MCF 10A (cell line): ENCODE results near the gene SF1. TPM values are rescaled to one million over a fixed set of nuclear protein-coding genes. Genes with fewer than 3 reads are reported as not detected.

Experiments used
- BruUV-seq: library from RNA; stranded (reverse); fragments of 400-500 nt; replicated peaks from 2 replicates; lab custom pipeline; 2021; lab: Mats Ljungman, UMichigan
- CTCF ChIA-PET: fragments of 300-600 bp; sonication (Branson Sonifier 250); formaldehyde crosslinking; extraction: SDS; loops from one replicate; lab custom pipeline; 2021; ENCODE audit warnings: antibody characterized with exemption, inconsistent platforms; lab: Yijun Ruan, JAX
- POLR2A ChIA-PET: fragments of 300-600, 350-650 bp; sonication (Branson Sonifier 250); formaldehyde crosslinking; extraction: SDS; loops from one replicate; lab custom pipeline; 2020; ENCODE audit warnings: antibody characterized with exemption, inconsistent platforms; lab: Yijun Ruan, JAX
- DNase-seq: peaks from one replicate; pipeline ENCODE4 v3.0.0-alpha.2; 2018; ENCODE audit not compliant: unreplicated experiment
- H3K27ac Mint-ChIP-seq: one replicate; pipeline ENCODE4 v1.8.0; 2022; ENCODE audit warnings: mild to moderate bottlenecking, low read depth, mixed read lengths; ENCODE audit not compliant: unreplicated experiment
- H3K27me3 Mint-ChIP-seq: one replicate; pipeline ENCODE4 v1.8.0; 2022; ENCODE audit warnings: mixed read lengths; ENCODE audit not compliant: insufficient read depth, unreplicated experiment
- H3K36me3 Mint-ChIP-seq: one replicate; pipeline ENCODE4 v1.8.0; 2022; ENCODE audit warnings: mild to moderate bottlenecking, moderate library complexity, mixed read lengths; ENCODE audit not compliant: insufficient read depth, unreplicated experiment
- H3K4me1 Mint-ChIP-seq: one replicate; pipeline ENCODE4 v1.8.0; 2022; ENCODE audit warnings: mixed read lengths; ENCODE audit not compliant: insufficient read depth, unreplicated experiment
- H3K4me3 Mint-ChIP-seq: one replicate; pipeline ENCODE4 v1.8.0; 2022; ENCODE audit warnings: mild to moderate bottlenecking, moderate library complexity, mixed read lengths; ENCODE audit not compliant: unreplicated experiment
- H3K9me3 Mint-ChIP-seq: one replicate; pipeline ENCODE4 v1.8.0; 2022; ENCODE audit warnings: mixed read lengths; ENCODE audit not compliant: unreplicated experiment
- intact Hi-C: fragments of 100-400 bp; cut with micrococcal nuclease; formaldehyde crosslinking; loops from 2 replicates; pipeline ENCODE4 v1.14.1; 2022
- total RNA-seq: library from RNA; stranded (reverse); gene quantifications from 2 replicates; pipeline ENCODE4 v1.2.3, GENCODE V29; 2022
- TF ChIP-seq, protein P1 (sequence below): fragments of 200-600 bp; IDR thresholded peaks from one replicate; pipeline ENCODE4 v1.8.0; 2022; ENCODE audit warnings: antibody characterized with exemption, mild to moderate bottlenecking; ENCODE audit not compliant: unreplicated experiment

SF1 gene
- total RNA-seq, 1 experiment from 2014 or later, result 503 TPM

DNA sequence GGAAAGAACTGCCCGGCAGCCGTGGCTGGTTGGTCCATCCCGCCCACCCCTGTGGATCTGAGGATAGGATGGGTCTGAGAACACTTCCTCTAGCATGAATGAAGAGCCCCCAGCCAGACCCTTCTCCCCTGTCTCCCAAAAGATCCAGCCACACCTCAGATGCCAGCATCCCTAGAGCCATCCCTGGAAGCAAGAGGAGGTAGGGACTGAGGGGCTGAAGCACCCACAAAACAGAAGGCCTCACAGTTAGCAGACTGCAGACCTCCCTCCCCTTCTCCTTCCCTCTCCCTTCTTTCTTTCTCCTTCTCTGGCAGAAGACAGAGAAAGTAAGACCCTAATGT, 57.0 kb downstream of the SF1 start:
- no peak for DNase-seq
- no peak overlapping the region for H3K27ac Mint-ChIP-seq
- POLR2A ChIA-PET, result no interaction called here

DNA sequence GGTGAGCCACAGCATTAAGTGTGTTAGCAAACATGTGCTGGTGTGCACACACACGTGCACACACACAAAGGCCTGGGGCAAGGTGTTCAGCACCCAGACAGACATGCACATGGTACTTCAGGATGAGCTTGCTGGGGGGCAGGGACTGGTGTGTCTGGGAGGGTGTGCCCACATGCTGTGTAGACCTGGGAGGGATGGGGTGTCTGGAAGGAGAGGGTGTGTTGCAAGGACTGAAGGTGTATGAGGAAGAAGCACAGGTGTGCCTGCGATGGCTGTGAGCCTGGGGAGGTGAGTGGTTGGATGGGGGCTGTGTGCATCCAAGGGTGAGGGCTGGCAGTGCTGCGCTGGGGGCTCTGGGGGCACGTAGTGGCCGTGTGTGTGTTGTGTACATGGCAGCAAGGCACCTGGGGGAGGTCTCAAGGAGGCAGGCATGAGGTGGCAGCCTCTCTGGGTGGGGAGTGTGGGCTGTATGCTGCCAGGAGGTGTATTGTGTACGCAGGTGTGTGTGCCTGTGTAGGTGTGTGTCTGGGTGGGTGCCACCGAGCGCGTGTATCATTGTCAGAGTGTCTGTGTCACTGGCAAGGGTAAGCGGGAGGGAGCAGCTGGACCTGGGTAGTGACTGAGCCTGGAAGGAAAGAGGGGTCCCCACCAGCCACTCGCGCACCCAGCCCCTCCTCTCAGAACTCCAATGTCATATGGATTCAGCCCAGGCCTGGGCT, 57.5 kb downstream of the SF1 start:
- Mint-ChIP-seq H3K4me1 (no peaks in the 10 kb centered on the region), H3K27ac (no peak overlapping the region), H3K36me3 (no peaks in the 10 kb centered on the region), H3K27me3 (peaks cover 70% of the 10 kb centered on the region), H3K9me3 (no peaks in the 10 kb centered on the region), H3K4me3 (no peak overlapping the region)
- DNase-seq, result no peak
- TF ChIP-seq, protein P1, sequence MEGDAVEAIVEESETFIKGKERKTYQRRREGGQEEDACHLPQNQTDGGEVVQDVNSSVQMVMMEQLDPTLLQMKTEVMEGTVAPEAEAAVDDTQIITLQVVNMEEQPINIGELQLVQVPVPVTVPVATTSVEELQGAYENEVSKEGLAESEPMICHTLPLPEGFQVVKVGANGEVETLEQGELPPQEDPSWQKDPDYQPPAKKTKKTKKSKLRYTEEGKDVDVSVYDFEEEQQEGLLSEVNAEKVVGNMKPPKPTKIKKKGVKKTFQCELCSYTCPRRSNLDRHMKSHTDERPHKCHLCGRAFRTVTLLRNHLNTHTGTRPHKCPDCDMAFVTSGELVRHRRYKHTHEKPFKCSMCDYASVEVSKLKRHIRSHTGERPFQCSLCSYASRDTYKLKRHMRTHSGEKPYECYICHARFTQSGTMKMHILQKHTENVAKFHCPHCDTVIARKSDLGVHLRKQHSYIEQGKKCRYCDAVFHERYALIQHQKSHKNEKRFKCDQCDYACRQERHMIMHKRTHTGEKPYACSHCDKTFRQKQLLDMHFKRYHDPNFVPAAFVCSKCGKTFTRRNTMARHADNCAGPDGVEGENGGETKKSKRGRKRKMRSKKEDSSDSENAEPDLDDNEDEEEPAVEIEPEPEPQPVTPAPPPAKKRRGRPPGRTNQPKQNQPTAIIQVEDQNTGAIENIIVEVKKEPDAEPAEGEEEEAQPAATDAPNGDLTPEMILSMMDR, result no peak
- intact Hi-C loops, result no loop called here
- no TSS peak for BruUV-seq
- ChIA-PET CTCF (interaction anchor here (0.6 to 3.0 kb wide), 6 partner anchors 16 to 270 kb away, joined by 3 to 11 read pairs (median 5); no protein-coding TSS in a partner anchor), POLR2A (no interaction called here)

More for the DNA sequence above, 57.0 kb downstream of the SF1 start:
- BruUV-seq, result no TSS peak
- CTCF ChIA-PET, result interaction anchor here (0.7 to 1.2 kb wide), 3 partner anchors 17 to 272 kb away, joined by 3 to 4 read pairs (median 3); no protein-coding TSS in a partner anchor
- Mint-ChIP-seq H3K4me1 (no peaks in the 10 kb centered on the region), H3K4me3 (no peak overlapping the region), H3K9me3 (no peaks in the 10 kb centered on the region), H3K27me3 (peaks cover 65% of the 10 kb centered on the region), H3K36me3 (no peaks in the 10 kb centered on the region)
- intact Hi-C loops, result no loop called here
- TF ChIP-seq, protein P1, result no peak

DNA sequence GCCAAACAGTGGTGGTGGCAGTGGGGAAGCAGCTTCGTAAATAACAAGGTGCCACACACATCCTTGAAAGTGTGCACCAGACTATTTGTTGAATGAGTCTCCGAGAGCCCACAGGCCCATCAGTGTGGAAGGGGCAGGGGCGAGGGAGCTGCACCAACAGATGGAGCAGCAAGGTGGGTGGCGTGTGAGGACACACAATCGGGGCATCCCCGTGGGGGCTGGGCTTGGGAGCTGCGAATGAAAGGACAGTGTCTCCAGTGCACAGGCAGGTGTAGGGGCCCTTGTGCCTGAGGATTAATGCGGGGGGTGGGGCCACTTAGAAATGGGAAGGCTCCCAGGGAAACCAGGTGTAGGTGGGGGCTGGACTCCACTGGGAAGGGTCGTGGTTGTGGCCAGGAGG, 58.2 kb downstream of the SF1 start:
- Mint-ChIP-seq H3K27ac (no peak overlapping the region), H3K27me3 (peaks cover 76% of the 10 kb centered on the region), H3K4me3 (no peak overlapping the region), H3K9me3 (no peaks in the 10 kb centered on the region), H3K4me1 (no peaks in the 10 kb centered on the region), H3K36me3 (no peaks in the 10 kb centered on the region)
- DNase-seq, result no peak
- CTCF ChIA-PET, result interaction anchor here (0.7 to 3.0 kb wide), 5 partner anchors 16 to 269 kb away, joined by 3 to 11 read pairs (median 3); no protein-coding TSS in a partner anchor
- TF ChIP-seq, protein P1, result no peak
- no TSS peak for BruUV-seq
- intact Hi-C loops, result no loop called here
- POLR2A ChIA-PET, result no interaction called here

DNA sequence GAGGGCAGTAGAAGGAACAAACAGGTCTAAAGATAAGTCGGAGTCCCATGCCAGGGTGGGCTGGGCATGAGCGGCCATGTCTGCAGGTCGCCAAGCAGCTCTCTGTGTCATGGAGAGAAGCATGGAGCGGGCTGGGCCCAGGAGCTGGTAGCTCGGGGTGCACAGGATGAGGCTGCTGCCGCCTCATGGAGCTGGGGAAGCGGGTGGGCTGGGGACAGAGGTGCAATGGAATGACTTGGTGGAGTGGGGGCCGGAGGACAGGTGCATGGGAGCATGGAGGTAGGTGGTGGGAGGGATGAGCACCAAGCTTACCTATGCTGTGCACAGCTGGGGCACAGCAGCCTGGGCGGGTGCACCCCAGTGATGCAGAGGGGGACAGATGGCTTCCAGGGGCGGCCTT, 58.9 kb downstream of the SF1 start:
- no peak overlapping the region for H3K27ac Mint-ChIP-seq
- no peaks in the 10 kb centered on the region for H3K36me3 Mint-ChIP-seq
- peaks cover 84% of the 10 kb centered on the region for H3K27me3 Mint-ChIP-seq
- H3K9me3 Mint-ChIP-seq, result no peaks in the 10 kb centered on the region
- intact Hi-C loops, result no loop called here
- H3K4me1 Mint-ChIP-seq, result no peaks in the 10 kb centered on the region
- POLR2A ChIA-PET, result no interaction called here
- CTCF ChIA-PET, result interaction anchor here (0.5 to 3.0 kb wide), 7 partner anchors 15 to 314 kb away, joined by 3 to 11 read pairs (median 3); no protein-coding TSS in a partner anchor
- H3K4me3 Mint-ChIP-seq, result no peak overlapping the region
- TF ChIP-seq, protein P1, result no peak
- no peak for DNase-seq
- BruUV-seq, result no TSS peak
